ENCODE measurements around the gene URAD.
"Not testable (repeated sequence)": the region's sequence is repeated elsewhere in the genome, so short reads cannot be mapped to it uniquely, and the experiment has no call there.

URAD gene

GRCh38 chr13:27969866-27970229 lies 18.6 kb downstream of the URAD start:
- DNase-seq: no peak

GRCh38 chr13:27969082-27969865 lies 19.2 kb downstream of the URAD start, which contains the start of gene CDX2:
Gene CDX2 (minus strand): TSS chr13:27969315. CDS start chr13:27969006, 309 bp downstream.
- no peak for DNase-seq

- DNase-seq: no peak
Measured at GRCh38 chr13:27968316-27969081, 20.0 kb downstream of the URAD start.

DNA sequence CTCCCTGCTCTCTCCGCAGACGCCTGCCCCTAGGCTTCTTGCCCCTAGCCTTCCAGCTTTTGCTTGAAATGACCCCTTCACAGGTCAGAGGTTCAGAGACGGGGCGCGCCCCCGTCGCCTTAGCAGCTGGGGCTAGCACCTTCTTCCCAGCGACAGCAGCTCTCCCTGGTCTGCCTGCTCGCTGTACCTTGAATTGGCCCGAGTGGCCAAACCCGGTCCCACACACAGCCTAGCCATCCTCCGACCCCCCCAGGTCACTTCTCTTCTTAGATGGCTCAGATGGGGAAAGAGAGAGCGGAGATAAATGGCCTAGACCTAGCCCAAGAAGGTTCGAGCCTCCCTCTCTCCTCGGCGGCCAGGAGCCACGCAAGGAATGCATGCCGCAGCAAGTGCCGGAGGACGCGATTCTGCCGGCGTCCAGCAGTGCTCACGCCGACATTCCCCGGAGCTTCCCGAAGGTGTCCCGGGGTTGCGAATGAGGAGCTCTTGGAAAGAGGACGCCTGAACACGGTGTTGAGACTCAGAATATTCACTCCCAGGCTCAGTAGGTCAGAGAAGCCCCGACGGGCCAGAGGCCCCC lies 20.7 kb downstream of the URAD start:
- DNase-seq: no peak

GRCh38 chr13:27967203-27967735 lies 21.2 kb downstream of the URAD start:
- no peak for DNase-seq

GRCh38 chr13:27966641-27967202 lies 21.8 kb downstream of the URAD start:
- DNase-seq: no peak

GRCh38 chr13:27965740-27966640 lies 22.5 kb downstream of the URAD start:
- no peak for DNase-seq

- no peak for DNase-seq
Measured at GRCh38 chr13:27965343-27965739, 23.2 kb downstream of the URAD start.

DNA sequence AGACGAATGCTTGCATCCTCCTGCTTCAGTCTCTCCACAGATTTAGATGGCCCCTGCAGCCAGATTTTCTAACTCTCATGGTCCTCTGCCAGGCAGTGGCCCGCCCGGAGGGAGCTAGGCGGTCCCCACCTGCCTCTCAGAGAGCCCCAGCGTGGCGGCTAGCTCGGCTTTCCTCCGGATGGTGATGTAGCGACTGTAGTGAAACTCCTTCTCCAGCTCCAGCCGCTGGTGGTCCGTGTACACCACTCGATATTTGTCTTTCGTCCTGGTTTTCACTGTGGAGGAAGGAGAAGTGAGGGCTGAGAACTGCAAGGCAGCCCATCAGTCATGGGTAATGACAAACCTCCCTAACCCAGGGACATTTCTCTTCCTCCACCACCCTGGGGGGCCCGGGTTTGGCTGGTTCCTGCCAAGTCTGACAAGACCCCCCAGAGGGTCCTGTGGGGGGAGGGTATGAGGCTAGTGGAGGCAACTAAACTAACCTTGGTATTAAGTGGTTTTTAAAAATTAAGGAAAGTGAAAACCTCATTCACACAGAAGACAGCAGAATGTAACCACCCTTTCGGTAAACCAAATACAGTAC lies 23.7 kb downstream of the URAD start:
- no peak for DNase-seq

GRCh38 chr13:27964206-27964605 lies 24.3 kb downstream of the URAD start:
- DNase-seq: not testable (repeated sequence)

DNA sequence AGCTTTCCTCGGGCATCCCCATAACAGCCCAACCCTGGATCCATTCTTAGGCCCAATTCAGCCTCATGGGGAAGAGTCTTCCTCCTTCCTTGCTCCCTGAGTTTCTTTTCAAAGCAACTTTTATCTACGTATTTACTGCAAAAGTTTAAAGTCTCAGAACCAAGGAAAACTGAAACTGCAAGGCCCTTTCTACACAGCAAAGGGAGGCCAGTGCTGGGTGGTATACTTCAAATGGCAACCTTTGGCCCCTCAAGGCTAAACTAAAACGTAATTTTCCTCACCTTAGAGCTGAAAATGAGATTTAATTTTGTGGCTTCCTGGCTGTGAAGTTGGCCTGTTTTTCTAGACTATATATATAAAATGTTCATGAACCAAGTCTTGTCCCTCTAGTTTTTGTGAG lies 25.0 kb downstream of the URAD start:
- DNase-seq: no peak

GRCh38 chr13:27962982-27963381 lies 25.5 kb downstream of the URAD start:
- DNase-seq: no peak

DNA sequence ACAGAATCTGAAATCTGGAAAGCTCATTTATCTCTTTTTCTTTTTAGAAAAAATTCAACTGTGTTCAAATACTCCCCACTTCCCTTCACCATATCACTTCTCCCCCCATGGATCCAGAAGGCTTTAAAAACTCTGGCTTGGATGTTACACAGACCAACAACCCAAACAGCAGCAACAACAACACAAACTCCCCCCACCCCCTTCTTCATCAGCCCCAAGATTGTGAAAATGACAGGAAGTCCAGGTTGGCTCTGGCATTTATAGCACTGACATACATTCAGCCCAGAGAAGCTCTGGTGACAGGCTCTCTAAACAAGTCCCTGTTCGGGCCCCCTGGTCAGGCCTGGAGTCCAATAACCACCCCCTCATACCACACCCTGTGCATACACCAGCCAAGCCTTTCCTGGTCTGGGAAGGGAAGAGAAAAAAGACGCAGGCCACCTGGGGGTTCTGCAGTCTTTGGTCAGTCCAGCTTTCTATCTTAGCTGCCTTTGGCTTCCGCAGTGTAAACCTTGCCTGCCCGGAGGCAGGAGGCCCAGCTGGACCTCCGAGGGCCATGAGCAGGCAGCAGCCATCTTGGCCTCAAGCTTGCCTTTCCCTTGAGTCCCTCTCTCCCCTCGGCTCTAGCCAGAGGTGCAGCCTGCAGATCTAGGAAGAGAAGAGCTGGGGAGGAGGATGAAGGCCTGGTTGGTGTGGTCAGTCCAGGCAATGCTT lies 26.2 kb downstream of the URAD start:
- DNase-seq: no peak

GRCh38 chr13:27961227-27962085 lies 27.0 kb downstream of the URAD start:
- no peak for DNase-seq

DNA sequence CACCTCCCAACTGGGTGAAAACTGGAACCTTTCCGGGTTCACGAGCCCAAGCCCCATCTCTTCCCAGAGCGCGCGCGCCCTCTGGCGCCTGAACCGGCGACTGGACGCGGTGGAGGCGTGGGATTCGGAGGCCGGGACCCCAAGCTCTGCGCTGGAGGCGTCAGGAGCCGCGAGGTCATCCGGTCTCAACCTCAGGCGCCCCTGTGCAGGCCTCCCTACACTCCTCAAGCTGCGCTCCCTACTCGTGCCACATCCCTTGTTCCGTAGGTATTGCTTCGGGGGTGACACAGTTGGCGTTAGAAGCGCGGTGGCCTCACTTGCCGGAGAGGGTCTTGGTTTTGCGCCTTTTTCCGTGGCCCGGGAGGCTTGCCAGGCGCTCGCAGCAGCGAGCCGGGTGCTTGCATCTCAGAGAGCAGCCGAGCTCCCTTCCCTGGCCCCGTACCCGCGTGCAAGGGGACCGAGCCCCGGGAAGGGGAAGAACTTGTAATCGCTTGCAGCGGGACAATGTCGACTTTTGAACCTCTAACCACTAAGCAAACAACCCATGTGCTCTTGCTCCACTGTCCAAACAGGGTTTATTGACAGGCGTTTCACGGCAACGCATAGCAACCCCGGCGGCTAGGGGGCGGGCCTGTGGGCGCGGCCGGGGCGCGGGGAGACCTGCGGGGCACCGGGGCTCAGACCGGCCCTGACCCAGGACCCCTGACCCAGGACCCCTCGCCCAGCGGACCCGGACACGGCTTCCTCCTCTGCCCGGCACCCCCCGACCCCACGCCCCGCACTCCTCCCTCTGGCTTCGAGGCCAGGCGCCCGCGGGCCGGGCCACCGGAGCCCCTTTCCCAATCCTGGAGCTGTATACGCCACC lies 27.9 kb downstream of the URAD start:
- no peak for DNase-seq

DNA sequence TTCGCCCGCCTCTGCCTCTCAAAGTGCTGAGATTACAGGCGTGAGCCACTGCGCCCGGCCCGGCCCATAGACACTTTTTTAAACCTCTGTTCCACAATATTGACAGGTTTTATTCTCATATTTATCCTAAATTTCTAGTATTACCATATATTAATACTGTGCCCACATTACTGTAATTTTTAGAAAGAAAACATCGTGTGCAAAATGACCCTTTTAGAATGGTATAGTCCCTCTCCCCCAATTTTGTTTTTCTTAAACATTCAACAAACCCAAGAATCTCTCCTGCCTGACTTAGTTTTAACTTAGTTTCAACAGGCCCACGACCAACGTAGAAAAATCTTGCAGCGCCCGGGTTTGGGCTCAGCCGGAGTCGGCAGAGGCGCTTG lies 28.5 kb downstream of the URAD start:
- DNase-seq: no peak

DNA sequence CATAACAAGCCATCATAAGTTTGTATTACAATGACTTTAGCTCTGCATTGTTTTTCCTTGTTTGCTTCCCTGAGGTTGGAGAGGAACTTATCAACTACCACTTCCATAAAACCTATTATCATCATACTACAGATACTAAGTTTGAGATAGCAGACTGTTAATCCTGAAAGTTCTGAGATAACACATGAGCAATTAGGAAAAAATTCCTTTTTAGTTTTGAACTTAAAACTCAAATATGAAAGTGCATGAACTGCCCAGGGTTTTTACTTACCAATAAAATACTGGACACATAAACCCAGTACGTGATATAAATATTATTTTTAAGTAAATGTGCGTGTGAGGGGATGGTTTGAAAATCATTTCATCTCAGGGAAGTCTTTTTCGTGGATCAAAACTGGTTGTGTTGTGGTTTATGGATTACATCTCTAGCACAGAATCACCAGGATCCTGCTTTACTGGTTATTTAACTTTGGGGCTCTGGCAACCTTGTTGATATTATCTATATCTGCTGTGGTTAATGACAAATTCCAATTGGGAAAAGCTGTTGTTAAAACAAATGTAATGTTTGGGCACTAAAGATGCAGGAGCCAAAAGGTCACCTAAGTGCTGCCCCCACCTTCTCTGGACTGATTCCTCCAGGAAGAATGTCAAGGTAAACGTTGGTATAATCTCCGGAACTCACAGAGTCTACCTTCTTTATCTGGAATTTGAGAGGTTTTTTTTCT lies 31.8 kb downstream of the URAD start:
- no peak for DNase-seq

- DNase-seq: no peak
Measured at GRCh38 chr13:27955014-27955591, 33.4 kb downstream of the URAD start.
